AG09319 (cell line): ENCODE data around the gene GNB2.
"Not testable (repeated sequence)": the region's sequence is repeated elsewhere in the genome, so short reads cannot be mapped to it uniquely, and the experiment has no call there.

ENCODE experiments used
- DNase-seq: peaks from one replicate; pipeline ENCODE4 v3.0.0-alpha.2; 2010; ENCODE audit warnings: low read depth; ENCODE audit errors: extremely low read depth
- TF ChIP-seq, protein P1 (sequence below): IDR thresholded peaks from 2 replicates; pipeline ENCODE4 v1.5.1; 2011; ENCODE audit warnings: low read depth, mild to moderate bottlenecking, inconsistent platforms, low read length, moderate library complexity

The GNB2 gene

DNA sequence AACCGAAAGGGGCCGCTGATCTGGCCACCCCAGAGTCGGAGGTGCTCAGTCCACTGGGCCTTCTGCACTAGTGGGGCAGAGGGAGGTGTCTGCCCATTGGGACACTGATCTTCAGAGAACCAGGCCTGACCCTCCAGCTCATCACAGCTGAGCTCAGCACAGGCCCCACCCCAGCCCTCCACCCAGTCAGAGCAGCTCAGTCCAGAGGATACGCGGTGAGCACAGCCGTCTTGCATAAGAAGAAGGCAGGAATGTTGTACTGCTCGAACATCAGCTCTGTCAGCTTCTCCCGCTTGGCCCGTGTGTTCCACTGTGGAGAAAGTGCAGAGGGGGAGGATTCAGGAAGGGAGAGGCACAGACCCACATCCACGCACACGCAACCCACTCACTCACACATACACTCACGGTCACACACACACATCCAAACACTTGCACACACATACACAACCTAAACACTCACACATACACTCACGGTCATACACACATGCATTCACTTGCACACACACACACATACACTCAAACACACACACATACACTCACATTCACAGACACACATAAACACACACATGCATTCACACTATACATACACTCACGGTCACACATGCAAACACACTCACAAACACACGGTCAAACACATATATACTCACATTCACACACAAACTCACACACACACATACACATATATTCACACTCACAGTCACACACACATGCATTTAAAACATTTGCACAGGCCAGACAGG is 23.5 kb upstream of the GNB2 start:
- TF ChIP-seq, protein P1, sequence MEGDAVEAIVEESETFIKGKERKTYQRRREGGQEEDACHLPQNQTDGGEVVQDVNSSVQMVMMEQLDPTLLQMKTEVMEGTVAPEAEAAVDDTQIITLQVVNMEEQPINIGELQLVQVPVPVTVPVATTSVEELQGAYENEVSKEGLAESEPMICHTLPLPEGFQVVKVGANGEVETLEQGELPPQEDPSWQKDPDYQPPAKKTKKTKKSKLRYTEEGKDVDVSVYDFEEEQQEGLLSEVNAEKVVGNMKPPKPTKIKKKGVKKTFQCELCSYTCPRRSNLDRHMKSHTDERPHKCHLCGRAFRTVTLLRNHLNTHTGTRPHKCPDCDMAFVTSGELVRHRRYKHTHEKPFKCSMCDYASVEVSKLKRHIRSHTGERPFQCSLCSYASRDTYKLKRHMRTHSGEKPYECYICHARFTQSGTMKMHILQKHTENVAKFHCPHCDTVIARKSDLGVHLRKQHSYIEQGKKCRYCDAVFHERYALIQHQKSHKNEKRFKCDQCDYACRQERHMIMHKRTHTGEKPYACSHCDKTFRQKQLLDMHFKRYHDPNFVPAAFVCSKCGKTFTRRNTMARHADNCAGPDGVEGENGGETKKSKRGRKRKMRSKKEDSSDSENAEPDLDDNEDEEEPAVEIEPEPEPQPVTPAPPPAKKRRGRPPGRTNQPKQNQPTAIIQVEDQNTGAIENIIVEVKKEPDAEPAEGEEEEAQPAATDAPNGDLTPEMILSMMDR = no peak
- no peak for DNase-seq

DNA sequence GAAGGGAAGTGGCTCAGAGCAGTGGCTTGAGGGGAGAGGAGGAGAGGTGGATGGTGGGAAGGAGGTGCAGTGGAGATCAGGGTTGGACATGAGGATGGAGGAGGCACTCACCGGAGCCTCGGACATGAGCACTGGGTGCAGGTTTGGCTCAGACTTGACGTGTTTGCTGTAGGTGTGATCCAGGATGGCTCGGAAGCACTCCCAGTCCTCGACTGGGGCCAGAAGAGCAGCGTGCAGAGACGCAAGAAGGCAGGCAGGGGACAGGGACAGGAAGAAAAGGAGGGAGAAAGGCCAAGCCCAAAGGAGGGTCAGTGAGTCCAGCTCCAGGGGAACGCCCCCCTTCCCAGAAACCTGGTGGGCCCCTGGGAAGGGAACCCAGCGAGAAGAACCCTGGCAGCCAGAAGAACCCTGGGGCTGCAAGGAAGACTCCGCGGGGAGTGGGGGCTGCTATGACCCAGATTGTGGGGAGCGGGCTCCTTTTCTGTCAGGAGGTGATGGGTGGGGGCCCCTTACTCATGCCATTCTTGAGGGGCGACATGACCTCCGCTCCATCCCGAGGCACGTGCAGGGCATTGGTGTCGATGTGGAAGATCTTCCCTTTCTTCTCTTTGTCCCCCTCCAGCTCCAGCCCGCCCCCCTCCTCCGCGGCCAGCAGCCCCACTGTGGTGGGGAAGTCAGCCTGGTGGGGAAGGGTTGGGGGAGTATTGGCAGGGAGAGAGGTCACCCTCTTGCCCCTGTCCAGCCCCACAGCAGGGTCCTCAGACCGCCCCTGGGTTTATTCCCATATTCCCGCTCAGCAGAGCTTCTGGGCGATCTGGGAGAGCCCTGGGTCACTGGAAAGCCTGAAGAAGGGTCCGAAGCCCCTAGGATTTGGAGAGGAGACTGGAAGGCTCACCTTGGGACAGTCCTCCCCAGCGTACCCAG is 18.4 kb upstream of the GNB2 start:
- TF ChIP-seq, protein P1 = no peak
- DNase-seq = no peak

DNA sequence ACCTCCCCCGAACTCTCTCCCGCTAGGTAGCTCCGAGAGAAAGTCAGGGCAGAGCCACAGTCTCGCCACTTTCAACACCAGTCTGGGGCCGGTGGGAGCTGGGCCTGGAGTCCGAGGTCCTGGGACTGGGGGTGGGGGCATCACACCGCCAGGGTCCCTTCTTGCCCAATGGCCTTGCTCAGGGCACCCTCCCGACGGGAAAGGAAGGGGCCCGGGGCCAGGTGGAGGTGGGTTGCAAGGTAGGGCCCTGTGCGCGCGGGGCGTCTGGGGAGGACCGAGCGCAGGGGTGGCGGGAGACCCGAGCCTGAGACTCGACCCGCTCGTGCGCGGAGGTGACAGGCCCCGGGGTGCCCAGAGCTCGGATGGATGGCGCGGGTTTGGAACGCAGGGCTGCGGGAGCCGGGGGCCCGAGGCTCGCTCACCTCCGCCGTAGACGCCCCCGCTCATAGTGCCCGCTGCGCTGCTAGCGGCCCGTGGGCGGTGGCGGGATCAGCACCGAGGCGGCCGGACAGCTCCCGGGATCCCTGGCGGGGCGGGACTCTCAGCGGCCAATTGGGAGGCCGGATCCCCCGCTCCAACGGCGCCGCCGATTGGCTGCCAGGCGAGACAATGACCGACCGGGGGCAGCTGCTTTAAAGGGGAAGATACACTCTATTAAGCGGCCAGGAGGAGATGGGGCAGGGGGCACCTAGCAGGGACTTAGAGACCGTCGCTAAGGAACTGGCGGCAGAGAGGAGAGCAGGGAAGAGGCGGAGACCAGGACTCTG is 17.4 kb upstream of the GNB2 start, which contains the start of gene ACTL6B:
Gene ACTL6B, minus strand, starts transcription at position 541 of the 767 bp plus-strand sequence. Its CDS starts 94 bp downstream, at position 447.
- DNase-seq = no peak
- TF ChIP-seq, protein P1 = no peak

- not testable (repeated sequence) for DNase-seq
Observed at GRCh38 chr7:100662194-100662776, 11.3 kb upstream of the GNB2 start.

GRCh38 chr7:100665168-100665726 is 8.3 kb upstream of the GNB2 start:
- no peak for DNase-seq

GRCh38 chr7:100667331-100668068 is 6.0 kb upstream of the GNB2 start:
- no peak for DNase-seq
- TF ChIP-seq, protein P1 = no peak

More at GRCh38 chr7:100665168-100665726, 8.3 kb upstream of the GNB2 start:
- TF ChIP-seq, protein P1 = no peak

- no peak for DNase-seq
- TF ChIP-seq, protein P1 = no peak
Observed at GRCh38 chr7:100668069-100668449, 5.5 kb upstream of the GNB2 start.

- not testable (repeated sequence) for DNase-seq
Observed at GRCh38 chr7:100669106-100669505, 4.4 kb upstream of the GNB2 start.
